Epithelial cell of proximal tubule (primary cell): ENCODE measurements around the gene PEMT. TPM values are rescaled to one million over a fixed set of nuclear protein-coding genes. Genes with fewer than 3 reads are reported as not detected.
A peak's percentile ranks its signal among the peaks of the same experiment; 100 is the strongest.

Experiments
- DNase-seq: peaks from one replicate; pipeline ENCODE4 v3.0.0-alpha.2; 2011; ENCODE audit warnings: low read depth
- H3K4me3 ChIP-seq: 2 replicates; pipeline ENCODE4 v1.5.1; 2011; ENCODE audit warnings: low read depth, mild to moderate bottlenecking, low read length
- CTCF ChIP-seq: conservative IDR thresholded peaks from 2 replicates; pipeline ENCODE4 v1.5.1; 2012; ENCODE audit warnings: low read depth, mild to moderate bottlenecking, low read length
- total RNA-seq: library from RNA; depleted of rRNA; stranded (reverse); fragments of >200 nt; gene quantifications from 2 replicates; pipeline ENCODE4 v1.2.3, GENCODE V29; 2015

The PEMT gene
- total RNA-seq, 1 donor from 2014 or later: 48.3 TPM

DNA sequence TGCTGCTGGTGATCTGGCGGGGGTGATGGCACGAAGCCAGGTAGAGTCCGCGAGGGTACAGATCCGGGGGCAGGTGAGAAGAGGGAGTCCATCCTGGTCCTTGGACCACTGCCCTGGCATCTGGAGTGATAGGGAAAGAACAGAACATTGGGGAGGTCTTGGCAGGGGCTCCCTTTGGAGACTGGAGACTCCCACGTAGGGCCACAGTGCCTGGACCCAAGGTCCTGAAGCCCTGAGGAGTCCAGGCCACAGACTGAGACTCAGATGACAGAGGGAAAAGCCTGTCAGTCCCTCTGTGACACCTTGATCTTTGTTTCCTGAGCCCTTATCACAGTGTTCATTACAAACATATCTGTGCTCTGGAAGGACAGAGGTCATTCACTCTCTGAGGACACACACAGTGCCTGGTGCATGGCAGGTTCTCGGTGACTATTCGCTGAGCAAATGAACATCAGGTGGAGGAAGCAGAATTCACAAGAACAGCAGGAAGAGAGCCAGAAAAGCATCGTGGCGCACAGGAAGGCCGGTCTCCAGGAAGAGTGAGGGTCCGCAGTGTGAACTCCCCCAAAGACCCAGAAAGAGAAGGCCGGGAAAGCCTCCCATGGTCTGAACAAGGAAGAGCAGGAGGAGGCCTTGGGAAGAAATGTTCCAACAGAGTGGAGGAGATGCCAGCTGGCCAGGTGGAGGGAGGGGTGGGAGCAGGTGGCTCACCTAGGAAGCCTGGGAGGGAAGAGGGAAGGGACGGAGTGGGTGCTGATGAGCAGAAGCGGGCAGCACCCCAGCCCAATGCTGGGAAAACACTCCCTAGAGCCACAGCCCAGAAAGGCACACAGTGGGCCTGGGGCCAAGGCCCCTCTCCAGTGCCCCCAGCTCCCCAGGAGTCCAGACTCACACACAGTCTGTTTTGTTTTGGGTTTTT, 20.5 kb downstream of the PEMT start:
- TF ChIP-seq CTCF: no peak
- no peak overlapping the region for H3K4me3 ChIP-seq
- no peak for DNase-seq

DNA sequence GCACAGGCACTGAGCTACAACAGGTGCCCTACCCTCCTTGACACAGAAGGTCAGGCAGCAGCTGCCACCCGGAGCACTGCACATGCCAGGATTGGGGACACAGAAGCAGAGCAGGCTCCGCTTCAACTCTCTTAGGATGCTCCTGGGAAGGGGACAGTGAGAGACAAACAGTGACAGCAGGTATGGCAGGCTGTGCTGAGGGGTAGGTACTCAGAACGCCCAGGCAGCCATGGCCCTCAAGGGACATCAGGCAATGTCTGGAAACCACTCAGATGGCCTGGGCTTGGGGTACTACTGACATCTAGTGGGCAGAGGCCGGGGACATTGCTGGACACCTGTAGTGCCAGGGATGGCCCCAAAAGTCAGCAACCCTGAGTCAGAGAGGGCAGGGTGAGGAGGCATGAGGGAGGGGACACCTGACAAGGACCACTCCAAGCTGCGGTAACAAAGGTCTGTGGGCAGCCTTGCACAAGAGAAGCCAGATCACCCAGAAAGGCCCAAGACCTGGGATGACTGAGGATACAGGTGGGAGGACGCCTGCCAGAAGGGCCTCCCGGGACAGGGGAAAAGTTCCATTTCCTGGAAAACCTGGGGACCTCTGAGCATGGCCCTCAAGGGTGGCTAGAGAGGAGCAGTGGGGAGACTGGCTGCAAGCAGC, 21.2 kb downstream of the PEMT start:
- TF ChIP-seq CTCF: peak; percentile 62
- DNase-seq: no peak
- no peak overlapping the region for H3K4me3 ChIP-seq

GRCh38 chr17:17569691-17570090, 21.8 kb downstream of the PEMT start:
- no peak for DNase-seq
- no peak overlapping the region for H3K4me3 ChIP-seq
- no peak for TF ChIP-seq CTCF

- no peak for DNase-seq
- H3K4me3 ChIP-seq: no peak overlapping the region
- TF ChIP-seq CTCF: peak; percentile 89
These were observed 22.7 kb downstream of the PEMT start for GRCh38 chr17:17568772-17569195.

GRCh38 chr17:17567631-17568030, 23.9 kb downstream of the PEMT start:
- no peak for TF ChIP-seq CTCF
- no peak for DNase-seq
- no peak overlapping the region for H3K4me3 ChIP-seq

DNA sequence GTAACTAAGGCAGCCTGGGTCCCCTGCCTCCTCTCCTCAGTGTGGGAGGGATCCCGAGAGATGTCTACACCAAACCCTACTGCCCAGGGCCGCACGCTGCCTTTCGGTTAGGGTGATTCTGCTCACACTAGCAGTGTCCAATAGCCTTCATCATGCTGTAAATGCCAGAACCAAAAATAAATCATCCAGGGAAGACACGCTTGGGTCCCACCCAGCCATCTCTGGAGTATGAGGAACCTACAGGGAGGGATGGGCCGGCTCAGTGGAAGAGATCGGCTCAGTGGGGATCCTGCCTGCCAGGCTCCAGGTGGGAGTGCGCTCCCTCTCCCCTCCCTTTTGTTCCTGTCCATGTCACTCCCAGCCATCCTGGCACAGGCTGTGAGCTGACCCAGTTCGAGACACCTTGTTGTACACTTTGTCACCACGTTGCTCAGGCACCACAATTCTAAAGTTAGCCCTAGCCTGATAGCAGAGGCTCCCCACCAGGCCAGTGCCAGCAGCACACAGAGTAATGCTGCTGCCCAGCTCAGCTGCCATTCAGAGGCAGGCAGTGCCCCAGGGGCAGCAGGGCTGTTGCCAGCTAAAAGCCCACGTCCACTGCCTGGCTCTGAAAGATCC, 24.5 kb downstream of the PEMT start:
- no peak for TF ChIP-seq CTCF
- no peak for DNase-seq
- H3K4me3 ChIP-seq: no peak overlapping the region
